Adrenal gland (tissue), 12 donors: ENCODE results near the gene FBXW7. TPM values are rescaled to one million over a fixed set of nuclear protein-coding genes. Genes with fewer than 3 reads are reported as not detected.

Experiments
- DNase-seq, 7 donors: peaks; one replicate each; pipeline ENCODE4 v3.0.0-alpha.2; 2019 to 2020
- H3K27ac ChIP-seq, 5 donors: fragments of 200-600 bp; sonication (generic) in 4 of 5; 1 replicate in 3 of 5; 2 replicates in 2 of 5; pipeline versions ENCODE4 v1.5.1 to v1.8.0; 2016 to 2020; ENCODE audit warnings: mild to moderate bottlenecking in 1 of 5
- H3K27me3 ChIP-seq: fragments of 200-600 bp; 2 replicates; pipeline ENCODE4 v1.8.0; 2021
- H3K36me3 ChIP-seq, 2 donors: fragments of 200-600 bp; replicated peaks in 1 of 2; 1 replicate in 1 of 2; 2 replicates in 1 of 2; pipeline versions ENCODE4 v1.5.1 to v1.8.0; 2018 to 2022
- H3K4me1 ChIP-seq, 2 donors: fragments of 200-600 bp; replicated peaks in 1 of 2; 1 replicate in 1 of 2; 2 replicates in 1 of 2; pipeline versions ENCODE4 v1.5.1 to v1.8.0; 2018 to 2021
- H3K4me3 ChIP-seq, 4 donors: fragments of 200-600 bp; sonication (generic) in 3 of 4; one replicate each; pipeline ENCODE4 v1.5.1; 2016 to 2018
- H3K9me3 ChIP-seq, 3 donors: fragments of 200-600 bp; sonication (generic) in 1 of 3; replicated peaks in 1 of 3; 1 replicate in 2 of 3; 2 replicates in 1 of 3; pipeline versions ENCODE4 v1.5.1 to v1.8.0; 2016 to 2021
- CTCF ChIP-seq, 6 experiments: fragments of 450-650 bp in 4 of 6; fragments of 200-600 bp in 2 of 6; sonication (generic) in 1 of 6; IDR thresholded peaks; 1 replicate in 5 of 6; 2 replicates in 1 of 6; pipeline versions ENCODE4 v1.5.1 to v1.8.0; 2016 to 2021; ENCODE audit warnings: antibody characterized with exemption in 6 of 6, mild to moderate bottlenecking in 2 of 6, moderate library complexity in 1 of 6
- POLR2A ChIP-seq, 2 donors: fragments of 450-650 bp; IDR thresholded peaks; one replicate each; pipeline ENCODE4 v1.6.1; 2017; ENCODE audit warnings: antibody characterized with exemption in 2 of 2, mild to moderate bottlenecking in 2 of 2, moderate library complexity in 1 of 2
- WGBS, 4 donors: extraction: QIAGEN DNeasy Blood & Tissue Kit in 2 of 4; methylation state at CpG; one replicate each; pipeline versions ENCODE4 v1.1.5 to v1.1.7; 2013 to 2017; 5-methylcytosine and 5-hydroxymethylcytosine counted together
- intact Hi-C, 2 donors: fragments of 100-400 bp; cut with DNase I; formaldehyde crosslinking; loops; one replicate each; pipeline versions ENCODE4 v1.14.1 to v1.15.0; 2022 to 2023
- polyA plus RNA-seq, 3 donors: library from polyadenylated mRNA; stranded (reverse); fragments of 200-250 nt in 2 of 3; fragments of 350-450 nt in 1 of 3; fragmentation: Illumina TruSeq in 1 of 3; extraction: RNeasy Lipid Tissue Mini Kit (QIAGEN cat#74804) in 1 of 3; gene quantifications; one replicate each; pipeline ENCODE4 v1.2.3, GENCODE V29; 2013 to 2014
- total RNA-seq, 9 donors: library from RNA; depleted of rRNA in 4 of 9; stranded (reverse); fragments of >200 nt in 4 of 9; fragments of 120-200 nt in 1 of 9; fragmentation: NEBNext Ultra II Directional in 1 of 9; extraction: Animal tissue kit (Norgen Biotek cat#: 25700) in 1 of 9; gene quantifications; one replicate each; pipeline versions ENCODE4 v1.1.0 to v1.2.4, GENCODE V29; 2013 to 2023
- donor health status: healthy with polysubstance abuse.
- donor health status: Bipolar disorder and iron deficiency.
- donor health status: DM: yes; HTN: yes; CAD: no.
- donor health status: DM: no; HTN: no; CAD: no.
- donor health status: DM: no; HTN: no; CAD: no.
- donor health status: DM: yes; HTN: yes; CAD: no.

Gene FBXW7
- total and polyA plus RNA-seq, 12 donors = 17.6 to 55.5 (median 30.9) TPM

- Histone ChIP-seq H3K4me1 (no peaks in the 10 kb centered on the region), H3K9me3 (no peaks in the 10 kb centered on the region), H3K27ac (no peak overlapping the region), H3K27me3 (no peaks in the 10 kb centered on the region), H3K4me3 (no peak overlapping the region), H3K36me3 (no peaks in the 10 kb centered on the region)
- intact Hi-C loops = no loop called here
- TF ChIP-seq POLR2A (IDR thresholded peaks at IDR 0.05) (no peak), CTCF (IDR thresholded peaks at IDR 0.05) (no peak)
- 74 to 80% (median 78%) methylated on average over 4 of the region's 4 CpGs for WGBS, 4 donors
- no peak for DNase-seq
Measured at GRCh38 chr4:152308951-152309350, 226.9 kb downstream of the FBXW7 start.

GRCh38 chr4:152307669-152308068, 228.2 kb downstream of the FBXW7 start:
- no peaks in the 10 kb centered on the region for H3K4me1 ChIP-seq
- no peak overlapping the region for H3K4me3 ChIP-seq
- H3K27me3 ChIP-seq = no peaks in the 10 kb centered on the region
- H3K9me3 ChIP-seq = no peaks in the 10 kb centered on the region
- H3K36me3 ChIP-seq = no peaks in the 10 kb centered on the region
- intact Hi-C loops = no loop called here
- DNase-seq = no peak
- no peak overlapping the region for H3K27ac ChIP-seq
- TF ChIP-seq CTCF (IDR thresholded peaks at IDR 0.05) = no peak
- no peak for TF ChIP-seq POLR2A (IDR thresholded peaks at IDR 0.05)
- 85 to 92% (median 88%) methylated on average over 8 of the region's 8 CpGs for WGBS, 4 donors

- H3K27ac ChIP-seq = no peak overlapping the region
- H3K27me3 ChIP-seq = no peaks in the 10 kb centered on the region
- WGBS, 4 donors = 30 to 54% (median 42%) methylated on average over 1 of the region's 1 CpG
- DNase-seq = no peak
- no peaks in the 10 kb centered on the region for H3K4me1 ChIP-seq
- no peaks in the 10 kb centered on the region for H3K9me3 ChIP-seq
- no peak overlapping the region for H3K4me3 ChIP-seq
- intact Hi-C loops = no loop called here
- H3K36me3 ChIP-seq = no peaks in the 10 kb centered on the region
- no peak for TF ChIP-seq CTCF (IDR thresholded peaks at IDR 0.05)
- TF ChIP-seq POLR2A (IDR thresholded peaks at IDR 0.05) = no peak
Measured at GRCh38 chr4:152306541-152306940, 229.4 kb downstream of the FBXW7 start.

- no peaks in the 10 kb centered on the region for H3K27me3 ChIP-seq
- no peak overlapping the region for H3K4me3 ChIP-seq
- H3K9me3 ChIP-seq = no peaks in the 10 kb centered on the region
- H3K36me3 ChIP-seq = no peaks in the 10 kb centered on the region
- DNase-seq = no peak
- no peak for TF ChIP-seq CTCF (IDR thresholded peaks at IDR 0.05)
- no peak for TF ChIP-seq POLR2A (IDR thresholded peaks at IDR 0.05)
- 74 to 82% (median 78%) methylated on average over 5 of the region's 5 CpGs for WGBS, 4 donors
- H3K4me1 ChIP-seq = no peaks in the 10 kb centered on the region
- no peak overlapping the region for H3K27ac ChIP-seq
- intact Hi-C loops = no loop called here
Measured at GRCh38 chr4:152304220-152304619, 231.7 kb downstream of the FBXW7 start.
